NCI-H460 (cell line): Measurements from ENCODE around the gene IGFBP6. TPM values are rescaled to one million over a fixed set of nuclear protein-coding genes. Genes with fewer than 3 reads are reported as not detected.

ENCODE experiments used
- DNase-seq: peaks from one replicate; pipeline ENCODE4 v3.0.0-alpha.2; 2016; ENCODE audit warnings: low read depth; ENCODE audit errors: extremely low read depth
- total RNA-seq: library from RNA; depleted of rRNA; stranded (reverse); fragments of >200 nt; shearing (Covaris generic); gene quantifications from 2 replicates; pipeline ENCODE4 v1.2.3, GENCODE V29; 2014

The IGFBP6 gene
- total RNA-seq, 1 experiment from 2014 or later, result 53.1 TPM

GRCh38 chr12:53058674-53059433 lies 38.6 kb upstream of the IGFBP6 start:
- no peak for DNase-seq

GRCh38 chr12:53059434-53060063 lies 37.9 kb upstream of the IGFBP6 start:
- DNase-seq, result no peak

- DNase-seq, result no peak
Measured at GRCh38 chr12:53060064-53060720, 37.3 kb upstream of the IGFBP6 start.

- no peak for DNase-seq
Measured at GRCh38 chr12:53060721-53061276, 36.7 kb upstream of the IGFBP6 start.

GRCh38 chr12:53061404-53062010 lies 36.0 kb upstream of the IGFBP6 start:
- peak; percentile 19 for DNase-seq

GRCh38 chr12:53062011-53062961 lies 35.2 kb upstream of the IGFBP6 start:
- no peak for DNase-seq

- no peak for DNase-seq
Measured at GRCh38 chr12:53062977-53063707, 34.3 kb upstream of the IGFBP6 start.

- DNase-seq, result no peak
Measured at GRCh38 chr12:53063708-53064612, 33.5 kb upstream of the IGFBP6 start.

- DNase-seq, result no peak
Measured at GRCh38 chr12:53064613-53065436, 32.6 kb upstream of the IGFBP6 start.

- no peak for DNase-seq
Measured at GRCh38 chr12:53065470-53065869, 32.0 kb upstream of the IGFBP6 start.

- DNase-seq, result peak; percentile 78
Measured at GRCh38 chr12:53065975-53066931, 31.2 kb upstream of the IGFBP6 start.

- DNase-seq, result no peak
Measured at GRCh38 chr12:53067074-53067992, 30.1 kb upstream of the IGFBP6 start.

GRCh38 chr12:53067993-53068770 lies 29.3 kb upstream of the IGFBP6 start:
- no peak for DNase-seq
